22Rv1 (cell line): ENCODE results near the gene ULBP1.
"Not testable (repeated sequence)": the region's sequence is repeated elsewhere in the genome, so short reads cannot be mapped to it uniquely, and the experiment has no call there.

Source experiments
- CTCF ChIP-seq: fragments of 450-650 bp; IDR thresholded peaks from 2 replicates; pipeline ENCODE4 v1.5.1; 2017; ENCODE audit warnings: mild to moderate bottlenecking
- ZFX ChIP-seq: fragments of 450-650 bp; IDR thresholded peaks from 2 replicates; pipeline ENCODE4 v1.6.1; 2017; ENCODE audit warnings: antibody characterized with exemption, borderline replicate concordance

GRCh38 chr6:149927025-149927424 is 36.7 kb upstream of the ULBP1 start:
- not testable (repeated sequence) for TF ChIP-seq CTCF, ZFX
